GM10266 (cell line): ENCODE measurements around the gene SLC12A8.

Source experiments
- DNase-seq: peaks from one replicate; pipeline ENCODE4 v3.0.0; 2012; ENCODE audit errors: extremely low spot score
- CTCF ChIP-seq: IDR thresholded peaks from 2 replicates; pipeline ENCODE4 v1.5.1; 2012; ENCODE audit warnings: mild to moderate bottlenecking, low read depth; ENCODE audit not compliant: control insufficient read depth, insufficient read depth; ENCODE audit errors: missing control alignments

The SLC12A8 gene

GRCh38 chr3:125212509-125213363 is at the start of gene SLC12A8:
Gene SLC12A8 (minus strand): TSS chr3:125212748. CDS start chr3:125211349, 1,399 bp downstream.
- TF ChIP-seq CTCF: no peak
- peak; percentile 43 for DNase-seq

- no peak for TF ChIP-seq CTCF
- no peak for DNase-seq
Measured at GRCh38 chr3:125262161-125262560, 49.6 kb upstream of the SLC12A8 start.

GRCh38 chr3:125261031-125261430 is 48.5 kb upstream of the SLC12A8 start:
- no peak for DNase-seq
- TF ChIP-seq CTCF: no peak

GRCh38 chr3:125260158-125260557 is 47.6 kb upstream of the SLC12A8 start:
- no peak for DNase-seq
- TF ChIP-seq CTCF: no peak

- TF ChIP-seq CTCF: no peak
- DNase-seq: no peak
Measured at GRCh38 chr3:125257536-125257935, 45.0 kb upstream of the SLC12A8 start.

GRCh38 chr3:125256675-125257074 is 44.1 kb upstream of the SLC12A8 start:
- TF ChIP-seq CTCF: no peak
- DNase-seq: no peak

- no peak for TF ChIP-seq CTCF
- no peak for DNase-seq
Measured at GRCh38 chr3:125250973-125251372, 38.4 kb upstream of the SLC12A8 start.
